Hepatocyte (in vitro differentiated cells): ENCODE data around the gene OR8B4. TPM values are rescaled to one million over a fixed set of nuclear protein-coding genes. Genes with fewer than 3 reads are reported as not detected.
"Not testable (repeated sequence)": the region's sequence is repeated elsewhere in the genome, so short reads cannot be mapped to it uniquely, and the experiment has no call there.

Source experiments
- DNase-seq: peaks from one replicate; pipeline ENCODE4 v3.0.0-alpha.2; 2016; ENCODE audit warnings: low spot score
- H2AFZ ChIP-seq: fragments of 200-600 bp; sonication (generic); 2 replicates; pipeline ENCODE4 v1.6.0; 2016; ENCODE audit warnings: antibody characterized with exemption, mild to moderate bottlenecking
- H3K27ac ChIP-seq: fragments of 200-600 bp; sonication (generic); 2 replicates; pipeline ENCODE4 v1.5.1; 2016; ENCODE audit warnings: mild to moderate bottlenecking
- H3K27me3 ChIP-seq: fragments of 200-600 bp; sonication (generic); 2 replicates; pipeline ENCODE4 v1.6.1; 2016
- H3K36me3 ChIP-seq: fragments of 200-600 bp; sonication (generic); replicated peaks from 2 replicates; pipeline ENCODE4 v1.5.1; 2016; ENCODE audit warnings: low read depth; ENCODE audit not compliant: insufficient read depth
- H3K4me1 ChIP-seq: fragments of 200-600 bp; sonication (generic); 2 replicates; pipeline ENCODE4 v1.5.1; 2016; ENCODE audit warnings: mild to moderate bottlenecking, moderate library complexity; ENCODE audit not compliant: insufficient read depth
- H3K4me2 ChIP-seq: fragments of 200-600 bp; sonication (generic); 2 replicates; pipeline ENCODE4 v1.6.0; 2016
- H3K4me3 ChIP-seq: fragments of 200-600 bp; sonication (generic); 2 replicates; pipeline ENCODE4 v1.5.1; 2016; ENCODE audit warnings: mild to moderate bottlenecking
- H3K79me2 ChIP-seq: fragments of 200-600 bp; sonication (generic); 2 replicates; pipeline ENCODE4 v1.6.0; 2017; ENCODE audit warnings: mild to moderate bottlenecking
- H3K9me2 ChIP-seq: fragments of 200-600 bp; sonication (generic); replicated peaks from 2 replicates; pipeline ENCODE4 v1.6.0; 2017; ENCODE audit warnings: mild to moderate bottlenecking; ENCODE audit not compliant: insufficient read depth
- H3K9me3 ChIP-seq: fragments of 200-600 bp; sonication (generic); 2 replicates; pipeline ENCODE4 v1.5.1; 2016; ENCODE audit warnings: low read depth, mild to moderate bottlenecking
- H4K20me1 ChIP-seq: fragments of 200-600 bp; sonication (generic); 2 replicates; pipeline ENCODE4 v1.6.0; 2016; ENCODE audit warnings: mild to moderate bottlenecking; ENCODE audit not compliant: insufficient read depth, poor library complexity, severe bottlenecking
- EZH2 ChIP-seq: fragments of 200-600 bp; sonication (generic); IDR thresholded peaks from 2 replicates; pipeline ENCODE4 v1.6.1; 2016; ENCODE audit warnings: antibody characterized with exemption, mild to moderate bottlenecking, borderline replicate concordance
- EZH2phosphoT487 ChIP-seq: fragments of 200-600 bp; sonication (generic); IDR thresholded peaks from one replicate; pipeline ENCODE4 v1.6.1; 2018; ENCODE audit warnings: antibody characterized with exemption, mild to moderate bottlenecking, low read depth, moderate library complexity; ENCODE audit not compliant: unreplicated experiment, severe bottlenecking
- WGBS: methylation state at CpG from one replicate; pipeline ENCODE4 v1.1.6; 2016; ENCODE audit warnings: low lambda C conversion rate; ENCODE audit errors: missing lambda C conversion rate; 5-methylcytosine and 5-hydroxymethylcytosine counted together
- polyA plus RNA-seq: library from polyadenylated mRNA; unstranded; fragments of >200 nt; fragmentation: Nextera tagmentation; extraction: Ambion mirVana; gene quantifications from 2 replicates; pipeline ENCODE4 v1.2.1, GENCODE V29; 2016
- total RNA-seq: library from RNA; depleted of rRNA; stranded (reverse); fragments of >200 nt; gene quantifications from 2 replicates; pipeline ENCODE4 v1.2.3, GENCODE V29; 2014
- TF ChIP-seq, protein P1 (sequence below): fragments of 200-600 bp; sonication (generic); IDR thresholded peaks from 2 replicates; pipeline ENCODE4 v1.5.1; 2016; ENCODE audit warnings: antibody characterized with exemption, mild to moderate bottlenecking; ENCODE audit not compliant: poor library complexity

OR8B4 gene
- total and polyA plus RNA-seq, 2 experiments from 2014 or later = not detected

DNA sequence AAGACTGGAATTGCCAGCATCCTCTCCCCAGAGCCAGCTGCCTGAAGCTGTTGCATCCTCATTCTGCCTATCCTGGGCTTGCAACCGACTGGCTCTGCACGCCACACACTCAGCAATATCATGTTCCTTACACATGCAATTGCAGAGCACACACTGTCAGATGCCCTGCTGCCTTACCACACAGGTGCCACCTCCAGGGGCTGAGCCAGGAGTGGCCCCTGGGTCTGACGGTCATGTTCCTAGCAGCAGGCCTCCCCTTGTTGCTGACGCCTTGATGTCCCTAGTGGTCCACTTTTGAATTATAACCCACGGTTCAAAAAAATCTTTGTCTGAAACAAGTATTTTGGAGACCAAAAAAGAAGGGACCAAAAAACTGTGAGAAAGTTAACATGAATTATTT lies 39.3 kb upstream of the OR8B4 start:
- no peak overlapping the region for H2AFZ ChIP-seq
- no peaks in the 10 kb centered on the region for H3K4me1 ChIP-seq
- 90% methylated on average over 5 of the region's 5 CpGs for WGBS
- no peaks in the 10 kb centered on the region for H3K9me2 ChIP-seq
- H3K4me3 ChIP-seq = no peak overlapping the region
- no peaks in the 10 kb centered on the region for H3K79me2 ChIP-seq
- H4K20me1 ChIP-seq = no peaks in the 10 kb centered on the region
- H3K36me3 ChIP-seq = no peaks in the 10 kb centered on the region
- DNase-seq = no peak
- TF ChIP-seq, protein P1, sequence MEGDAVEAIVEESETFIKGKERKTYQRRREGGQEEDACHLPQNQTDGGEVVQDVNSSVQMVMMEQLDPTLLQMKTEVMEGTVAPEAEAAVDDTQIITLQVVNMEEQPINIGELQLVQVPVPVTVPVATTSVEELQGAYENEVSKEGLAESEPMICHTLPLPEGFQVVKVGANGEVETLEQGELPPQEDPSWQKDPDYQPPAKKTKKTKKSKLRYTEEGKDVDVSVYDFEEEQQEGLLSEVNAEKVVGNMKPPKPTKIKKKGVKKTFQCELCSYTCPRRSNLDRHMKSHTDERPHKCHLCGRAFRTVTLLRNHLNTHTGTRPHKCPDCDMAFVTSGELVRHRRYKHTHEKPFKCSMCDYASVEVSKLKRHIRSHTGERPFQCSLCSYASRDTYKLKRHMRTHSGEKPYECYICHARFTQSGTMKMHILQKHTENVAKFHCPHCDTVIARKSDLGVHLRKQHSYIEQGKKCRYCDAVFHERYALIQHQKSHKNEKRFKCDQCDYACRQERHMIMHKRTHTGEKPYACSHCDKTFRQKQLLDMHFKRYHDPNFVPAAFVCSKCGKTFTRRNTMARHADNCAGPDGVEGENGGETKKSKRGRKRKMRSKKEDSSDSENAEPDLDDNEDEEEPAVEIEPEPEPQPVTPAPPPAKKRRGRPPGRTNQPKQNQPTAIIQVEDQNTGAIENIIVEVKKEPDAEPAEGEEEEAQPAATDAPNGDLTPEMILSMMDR = no peak
- TF ChIP-seq EZH2phosphoT487 (no peak), EZH2 (no peak)
- H3K9me3 ChIP-seq = no peaks in the 10 kb centered on the region
- H3K27ac ChIP-seq = no peak overlapping the region
- no peak overlapping the region for H3K4me2 ChIP-seq
- no peaks in the 10 kb centered on the region for H3K27me3 ChIP-seq

DNA sequence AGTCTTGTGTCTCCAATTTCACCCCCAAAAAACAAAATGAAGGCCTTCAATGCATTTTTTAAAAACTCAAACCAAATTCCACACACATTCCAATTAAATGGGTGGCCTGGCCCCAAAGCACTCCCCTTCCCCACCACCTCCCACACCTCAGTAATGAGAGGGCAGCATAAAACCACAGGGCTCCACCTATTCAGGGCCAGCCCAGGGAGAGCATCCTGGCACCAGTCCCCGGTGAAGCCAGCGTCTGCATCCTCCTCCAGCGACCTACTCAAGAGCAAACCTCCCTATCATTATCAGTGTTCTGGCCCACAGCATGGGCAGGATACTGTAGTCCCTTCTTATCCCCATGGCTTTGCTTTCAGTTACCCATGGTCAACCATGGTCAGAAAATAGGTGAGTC lies 38.7 kb upstream of the OR8B4 start:
- Histone ChIP-seq H3K9me3 (no peaks in the 10 kb centered on the region), H3K27me3 (no peaks in the 10 kb centered on the region), H3K27ac (no peak overlapping the region), H3K4me2 (no peak overlapping the region), H3K79me2 (no peaks in the 10 kb centered on the region), H2AFZ (no peak overlapping the region), H3K9me2 (no peaks in the 10 kb centered on the region), H3K4me3 (no peak overlapping the region), H4K20me1 (no peaks in the 10 kb centered on the region), H3K4me1 (no peaks in the 10 kb centered on the region), H3K36me3 (no peaks in the 10 kb centered on the region)
- WGBS = 83% methylated on average over 3 of the region's 3 CpGs
- TF ChIP-seq EZH2phosphoT487 (no peak), EZH2 (no peak)
- TF ChIP-seq, protein P1 = no peak
- DNase-seq = no peak

DNA sequence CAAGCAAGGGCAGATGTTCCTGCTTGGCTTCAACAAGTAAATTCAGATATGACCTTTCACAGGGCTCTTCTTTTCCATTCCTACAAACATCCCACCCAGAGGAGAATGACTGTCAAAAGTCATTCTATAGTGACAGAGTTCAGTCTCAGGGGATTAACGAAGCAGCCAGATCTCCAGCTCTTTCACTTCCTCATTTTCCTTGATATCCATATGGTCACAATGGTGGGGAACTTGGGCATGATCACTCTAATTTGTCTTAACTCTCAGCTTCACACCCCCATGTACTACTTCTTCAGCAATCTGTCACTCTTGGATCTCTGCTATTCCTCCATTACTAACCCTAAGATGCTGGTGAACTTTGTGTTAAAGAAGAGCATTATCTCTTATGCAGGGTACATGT lies 35.8 kb upstream of the OR8B4 start:
- no peaks in the 10 kb centered on the region for H4K20me1 ChIP-seq
- no peak overlapping the region for H2AFZ ChIP-seq
- H3K4me1 ChIP-seq = no peaks in the 10 kb centered on the region
- 95% methylated on average over 1 of the region's 1 CpG for WGBS
- TF ChIP-seq, protein P1 = no peak
- no peak for TF ChIP-seq EZH2phosphoT487
- no peak for TF ChIP-seq EZH2
- no peak overlapping the region for H3K4me2 ChIP-seq
- no peaks in the 10 kb centered on the region for H3K79me2 ChIP-seq
- H3K27me3 ChIP-seq = no peaks in the 10 kb centered on the region
- DNase-seq = no peak
- H3K36me3 ChIP-seq = no peaks in the 10 kb centered on the region
- H3K9me3 ChIP-seq = no peaks in the 10 kb centered on the region
- H3K9me2 ChIP-seq = no peaks in the 10 kb centered on the region
- H3K27ac ChIP-seq = no peak overlapping the region
- H3K4me3 ChIP-seq = no peak overlapping the region

DNA sequence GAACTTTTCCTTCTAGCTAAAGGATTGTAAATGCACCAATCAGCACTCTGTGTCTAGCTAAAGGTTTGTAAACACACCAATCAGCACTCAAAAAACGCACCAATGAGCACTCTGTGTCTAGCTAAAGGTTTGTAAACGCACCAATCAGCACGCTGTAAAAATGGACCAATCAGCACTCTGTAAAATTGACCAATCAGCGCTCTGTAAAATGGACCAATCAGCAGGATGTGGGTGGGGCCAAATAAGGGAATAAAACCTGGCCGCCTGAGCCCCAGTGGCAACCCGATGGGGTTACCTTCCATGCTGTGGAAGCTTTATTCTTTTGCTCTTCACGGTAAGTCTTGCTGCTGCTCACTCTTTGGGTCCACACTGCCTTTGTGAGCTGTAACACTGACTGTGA lies 34.7 kb upstream of the OR8B4 start:
- not testable (repeated sequence) for H4K20me1 ChIP-seq, H3K4me3 ChIP-seq
- 93% methylated on average over 7 of the region's 7 CpGs for WGBS

More for the DNA sequence above, 34.7 kb upstream of the OR8B4 start:
- not testable (repeated sequence) for H3K9me2 ChIP-seq, H3K27ac ChIP-seq, H3K36me3 ChIP-seq, H3K27me3 ChIP-seq, DNase-seq, H3K4me2 ChIP-seq, H2AFZ ChIP-seq, H3K4me1 ChIP-seq, H3K79me2 ChIP-seq, H3K9me3 ChIP-seq
